ENCODE results near the gene CDK14.
A peak's percentile ranks its signal among the peaks of the same experiment; 100 is the strongest.

DNA sequence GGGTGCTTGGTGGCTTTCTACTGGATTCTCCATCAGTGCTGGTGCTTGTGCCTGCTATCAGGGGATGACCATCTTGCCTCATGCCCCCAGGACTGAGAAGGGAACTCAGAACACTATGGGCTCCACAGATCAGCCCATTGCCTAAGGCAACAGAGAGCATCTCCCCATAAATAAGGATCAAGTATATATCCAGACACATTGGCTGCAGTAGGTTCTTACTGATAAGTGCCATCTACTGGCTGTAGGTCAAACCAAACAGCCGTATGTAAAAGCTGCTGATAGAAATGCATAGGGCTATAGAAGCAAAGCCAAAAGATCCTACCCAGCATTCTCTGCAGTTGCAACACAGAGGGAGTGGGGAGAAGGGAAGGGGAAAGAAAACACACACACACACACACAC, 153.7 kb downstream of the CDK14 start:
- TF ChIP-seq NBN (IDR thresholded peaks at IDR 0.05) (no peak), POLR2AphosphoS5 (IDR thresholded peaks at IDR 0.05; ENCODE audit: low read length) (no peak), GABPA (IDR thresholded peaks at IDR 0.05; ENCODE audit: low read depth) (no peak), TCF7 (IDR thresholded peaks at IDR 0.05; ENCODE audit: borderline replicate concordance) (no peak), CEBPB (IDR thresholded peaks at IDR 0.05; ENCODE audit: borderline replicate concordance in 1 of 2, low read depth in 2 of 2, low read length in 2 of 2) (no peak), ZNF207 (IDR thresholded peaks at IDR 0.05; ENCODE audit: borderline replicate concordance) (no peak)
- TF ChIP-seq, protein P1, sequence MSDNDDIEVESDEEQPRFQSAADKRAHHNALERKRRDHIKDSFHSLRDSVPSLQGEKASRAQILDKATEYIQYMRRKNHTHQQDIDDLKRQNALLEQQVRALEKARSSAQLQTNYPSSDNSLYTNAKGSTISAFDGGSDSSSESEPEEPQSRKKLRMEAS (IDR thresholded peaks at IDR 0.05; ENCODE audit: low read depth, low read length), result no peak
- TF ChIP-seq, protein P2, sequence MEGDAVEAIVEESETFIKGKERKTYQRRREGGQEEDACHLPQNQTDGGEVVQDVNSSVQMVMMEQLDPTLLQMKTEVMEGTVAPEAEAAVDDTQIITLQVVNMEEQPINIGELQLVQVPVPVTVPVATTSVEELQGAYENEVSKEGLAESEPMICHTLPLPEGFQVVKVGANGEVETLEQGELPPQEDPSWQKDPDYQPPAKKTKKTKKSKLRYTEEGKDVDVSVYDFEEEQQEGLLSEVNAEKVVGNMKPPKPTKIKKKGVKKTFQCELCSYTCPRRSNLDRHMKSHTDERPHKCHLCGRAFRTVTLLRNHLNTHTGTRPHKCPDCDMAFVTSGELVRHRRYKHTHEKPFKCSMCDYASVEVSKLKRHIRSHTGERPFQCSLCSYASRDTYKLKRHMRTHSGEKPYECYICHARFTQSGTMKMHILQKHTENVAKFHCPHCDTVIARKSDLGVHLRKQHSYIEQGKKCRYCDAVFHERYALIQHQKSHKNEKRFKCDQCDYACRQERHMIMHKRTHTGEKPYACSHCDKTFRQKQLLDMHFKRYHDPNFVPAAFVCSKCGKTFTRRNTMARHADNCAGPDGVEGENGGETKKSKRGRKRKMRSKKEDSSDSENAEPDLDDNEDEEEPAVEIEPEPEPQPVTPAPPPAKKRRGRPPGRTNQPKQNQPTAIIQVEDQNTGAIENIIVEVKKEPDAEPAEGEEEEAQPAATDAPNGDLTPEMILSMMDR (IDR thresholded peaks at IDR 0.05 in 2 of 3, conservative IDR thresholded peaks at IDR 0.05 in 1 of 3; ENCODE audit: control insufficient read depth in 2 of 3, extremely low read depth in 1 of 3, insufficient read depth in 1 of 3, low read depth in 3 of 3, low read length in 3 of 3), result peak; percentile 35 to 57 (median 38); a peak in 4 of 6 replicates
- TF ChIP-seq, protein P3, sequence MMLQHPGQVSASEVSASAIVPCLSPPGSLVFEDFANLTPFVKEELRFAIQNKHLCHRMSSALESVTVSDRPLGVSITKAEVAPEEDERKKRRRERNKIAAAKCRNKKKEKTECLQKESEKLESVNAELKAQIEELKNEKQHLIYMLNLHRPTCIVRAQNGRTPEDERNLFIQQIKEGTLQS (IDR thresholded peaks at IDR 0.05; ENCODE audit: borderline replicate concordance, extremely low read depth, low read depth, low read length), result no peak

All from GM12878 (cell line).